OCI-LY7 (cell line): Measurements from ENCODE around the gene XPA. TPM values are rescaled to one million over a fixed set of nuclear protein-coding genes. Genes with fewer than 3 reads are reported as not detected.

ENCODE experiments used
- BruUV-seq: library from RNA; stranded (reverse); fragments of 400-500 nt; replicated peaks from 2 replicates; lab custom pipeline; 2021; lab: Mats Ljungman, UMichigan
- CTCF ChIA-PET: fragments of 300-600 bp; sonication (Branson Sonifier 250); formaldehyde crosslinking; loops from one replicate; lab custom pipeline; 2022; ENCODE audit warnings: antibody characterized with exemption; ENCODE audit not compliant: unreplicated experiment; lab: Charles Lee
- POLR2A ChIA-PET: fragments of 300-600 bp; sonication (Branson Sonifier 250); formaldehyde crosslinking; loops from one replicate; lab custom pipeline; 2022; ENCODE audit warnings: antibody characterized with exemption; lab: Charles Lee
- DNase-seq: peaks from one replicate; pipeline ENCODE4 v3.0.0-alpha.2; 2015; ENCODE audit warnings: low spot score
- H2AFZ ChIP-seq: fragments of 200-600 bp; sonication (generic), shearing (Covaris generic); 2 replicates; pipeline ENCODE4 v1.6.1; 2014; ENCODE audit warnings: mild to moderate bottlenecking, antibody characterized with exemption, low read length, moderate library complexity
- H3K27ac ChIP-seq: fragments of 200-600 bp; sonication (generic); 2 replicates; pipeline ENCODE4 v1.5.1; 2014; ENCODE audit warnings: mixed run types, low read depth, mild to moderate bottlenecking, moderate library complexity, low read length, inconsistent platforms; ENCODE audit not compliant: poor library complexity, severe bottlenecking
- H3K36me3 ChIP-seq: fragments of 200-600 bp; sonication (generic); 2 replicates; pipeline ENCODE4 v1.6.1; 2014; ENCODE audit warnings: mild to moderate bottlenecking, antibody characterized with exemption, low read length, moderate library complexity, mixed read lengths; ENCODE audit not compliant: insufficient read depth
- H3K4me1 ChIP-seq: fragments of 200-600 bp; sonication (generic); 2 replicates; pipeline ENCODE4 v1.5.1; 2014; ENCODE audit warnings: mild to moderate bottlenecking, low read length; ENCODE audit not compliant: insufficient read depth, poor library complexity, severe bottlenecking
- H3K4me2 ChIP-seq: fragments of 200-600 bp; sonication (generic); 2 replicates; pipeline ENCODE4 v1.6.1; 2014; ENCODE audit warnings: mild to moderate bottlenecking, low read length
- H3K4me3 ChIP-seq: fragments of 200-600 bp; sonication (generic); 2 replicates; pipeline ENCODE4 v1.5.1; 2014; ENCODE audit warnings: mild to moderate bottlenecking, low read depth, low read length; ENCODE audit not compliant: poor library complexity, severe bottlenecking
- H3K79me2 ChIP-seq: fragments of 200-600 bp; sonication (generic); 2 replicates; pipeline ENCODE4 v1.6.1; 2016; ENCODE audit warnings: low read depth, mild to moderate bottlenecking, low read length, moderate library complexity, mixed read lengths; ENCODE audit not compliant: insufficient read depth
- H3K9me2 ChIP-seq: fragments of 200-600 bp; sonication (generic); 2 replicates; pipeline ENCODE4 v1.6.1; 2016; ENCODE audit warnings: mild to moderate bottlenecking, low read length, mixed read lengths; ENCODE audit not compliant: insufficient read depth
- H3K9me3 ChIP-seq: fragments of 200-600 bp; sonication (generic); 2 replicates; pipeline ENCODE4 v1.6.1; 2014; ENCODE audit warnings: mild to moderate bottlenecking, mixed run types, low read length, mixed read lengths
- H4K20me1 ChIP-seq: fragments of 200-600 bp; sonication (generic); 2 replicates; pipeline ENCODE4 v1.6.1; 2014; ENCODE audit warnings: mild to moderate bottlenecking, antibody characterized with exemption, low read length, moderate library complexity, mixed read lengths; ENCODE audit not compliant: insufficient read depth
- EZH2phosphoT487 ChIP-seq: fragments of 200-600 bp; sonication (generic); IDR thresholded peaks from 2 replicates; pipeline ENCODE4 v1.6.1; 2018; ENCODE audit warnings: low read depth, borderline replicate concordance, mild to moderate bottlenecking, mixed run types, antibody characterized with exemption, low read length, moderate library complexity, mixed read lengths
- intact Hi-C: fragments of 100-400 bp; cut with micrococcal nuclease; formaldehyde crosslinking; loops from one replicate; pipeline ENCODE4 v1.10.0; 2022; ENCODE audit not compliant: unreplicated experiment
- total RNA-seq, 2 experiments: library from RNA; depleted of rRNA in 1 of 2; stranded (reverse); fragments of >200 nt in 1 of 2; shearing (Covaris generic) in 1 of 2; gene quantifications; 2 replicates each; pipeline ENCODE4 v1.2.3, GENCODE V29; 2014 to 2022
- TF ChIP-seq, protein P1 (sequence below): fragments of 200-600 bp; sonication (generic); conservative IDR thresholded peaks from 2 replicates; pipeline ENCODE4 v1.5.1; 2014; ENCODE audit warnings: mild to moderate bottlenecking, antibody characterized with exemption, low read length, moderate library complexity, mixed read lengths

The XPA gene
- total RNA-seq, 2 experiments from 2014 or later, result 15.7 to 15.8 TPM

DNA sequence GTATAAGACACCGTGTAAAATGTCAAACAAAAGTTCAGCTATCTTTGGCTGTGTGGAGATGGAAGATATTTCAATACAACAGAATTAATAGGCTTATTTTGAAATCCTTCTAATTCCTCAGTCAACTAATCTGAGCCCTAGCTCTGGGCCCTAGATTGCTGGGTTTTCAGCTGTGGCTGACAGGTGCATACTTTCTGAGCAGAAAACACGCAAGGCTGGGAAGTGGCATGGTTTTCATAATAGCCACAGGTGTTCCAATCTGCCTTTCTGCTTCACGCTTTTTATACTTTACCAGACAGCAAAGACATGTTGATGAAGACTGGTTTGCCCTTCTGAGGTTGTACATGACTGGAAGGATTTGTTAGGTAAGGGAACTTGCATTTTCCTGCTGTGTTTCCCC is 20.7 kb upstream of the XPA start:
- POLR2A ChIA-PET, result no interaction called here
- intact Hi-C loops, result no loop called here

DNA sequence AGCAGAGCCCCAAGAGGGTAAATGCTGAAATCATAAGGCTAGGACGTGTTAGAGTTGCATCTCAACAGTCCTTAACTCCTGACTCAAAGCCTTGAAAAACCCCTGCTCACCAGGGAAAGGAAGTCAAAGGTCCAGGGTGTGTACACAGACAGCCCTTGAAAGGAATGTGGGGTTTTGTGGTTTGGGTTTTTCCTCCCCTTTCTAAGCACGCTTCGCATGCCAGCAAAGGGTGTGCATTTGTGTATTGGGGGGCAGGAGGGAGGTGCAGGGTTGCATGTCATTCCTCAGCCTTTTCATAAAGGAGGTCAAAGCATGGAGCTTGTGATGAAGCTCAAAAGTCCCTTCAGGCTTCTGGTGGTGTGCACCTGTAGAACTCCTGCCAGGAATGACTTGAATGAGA is 17.3 kb upstream of the XPA start:
- intact Hi-C loops, result no loop called here
- no peaks in the 10 kb centered on the region for H3K9me2 ChIP-seq
- H4K20me1 ChIP-seq, result no peaks in the 10 kb centered on the region
- H3K79me2 ChIP-seq, result no peaks in the 10 kb centered on the region
- no peak for DNase-seq
- no peaks in the 10 kb centered on the region for H3K9me3 ChIP-seq
- no peaks in the 10 kb centered on the region for H3K36me3 ChIP-seq
- no peak overlapping the region for H3K4me3 ChIP-seq
- no peak overlapping the region for H3K27ac ChIP-seq
- ChIA-PET CTCF (no interaction called here), POLR2A (no interaction called here)
- no peak for TF ChIP-seq EZH2phosphoT487
- TF ChIP-seq, protein P1, sequence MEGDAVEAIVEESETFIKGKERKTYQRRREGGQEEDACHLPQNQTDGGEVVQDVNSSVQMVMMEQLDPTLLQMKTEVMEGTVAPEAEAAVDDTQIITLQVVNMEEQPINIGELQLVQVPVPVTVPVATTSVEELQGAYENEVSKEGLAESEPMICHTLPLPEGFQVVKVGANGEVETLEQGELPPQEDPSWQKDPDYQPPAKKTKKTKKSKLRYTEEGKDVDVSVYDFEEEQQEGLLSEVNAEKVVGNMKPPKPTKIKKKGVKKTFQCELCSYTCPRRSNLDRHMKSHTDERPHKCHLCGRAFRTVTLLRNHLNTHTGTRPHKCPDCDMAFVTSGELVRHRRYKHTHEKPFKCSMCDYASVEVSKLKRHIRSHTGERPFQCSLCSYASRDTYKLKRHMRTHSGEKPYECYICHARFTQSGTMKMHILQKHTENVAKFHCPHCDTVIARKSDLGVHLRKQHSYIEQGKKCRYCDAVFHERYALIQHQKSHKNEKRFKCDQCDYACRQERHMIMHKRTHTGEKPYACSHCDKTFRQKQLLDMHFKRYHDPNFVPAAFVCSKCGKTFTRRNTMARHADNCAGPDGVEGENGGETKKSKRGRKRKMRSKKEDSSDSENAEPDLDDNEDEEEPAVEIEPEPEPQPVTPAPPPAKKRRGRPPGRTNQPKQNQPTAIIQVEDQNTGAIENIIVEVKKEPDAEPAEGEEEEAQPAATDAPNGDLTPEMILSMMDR, result no peak
- H3K4me1 ChIP-seq, result no peaks in the 10 kb centered on the region
- no TSS peak for BruUV-seq
- H2AFZ ChIP-seq, result no peak overlapping the region
- no peak overlapping the region for H3K4me2 ChIP-seq

More for the DNA sequence above, 20.7 kb upstream of the XPA start:
- Histone ChIP-seq H3K36me3 (no peaks in the 10 kb centered on the region), H3K4me1 (no peaks in the 10 kb centered on the region), H3K79me2 (no peaks in the 10 kb centered on the region), H3K9me2 (no peaks in the 10 kb centered on the region), H2AFZ (no peak overlapping the region), H3K4me3 (no peak overlapping the region), H4K20me1 (no peaks in the 10 kb centered on the region), H3K4me2 (no peak overlapping the region), H3K9me3 (no peaks in the 10 kb centered on the region), H3K27ac (no peak overlapping the region)
- CTCF ChIA-PET, result no interaction called here
- no peak for DNase-seq
- no peak for TF ChIP-seq EZH2phosphoT487
- TF ChIP-seq, protein P1, result no peak
- no TSS peak for BruUV-seq

DNA sequence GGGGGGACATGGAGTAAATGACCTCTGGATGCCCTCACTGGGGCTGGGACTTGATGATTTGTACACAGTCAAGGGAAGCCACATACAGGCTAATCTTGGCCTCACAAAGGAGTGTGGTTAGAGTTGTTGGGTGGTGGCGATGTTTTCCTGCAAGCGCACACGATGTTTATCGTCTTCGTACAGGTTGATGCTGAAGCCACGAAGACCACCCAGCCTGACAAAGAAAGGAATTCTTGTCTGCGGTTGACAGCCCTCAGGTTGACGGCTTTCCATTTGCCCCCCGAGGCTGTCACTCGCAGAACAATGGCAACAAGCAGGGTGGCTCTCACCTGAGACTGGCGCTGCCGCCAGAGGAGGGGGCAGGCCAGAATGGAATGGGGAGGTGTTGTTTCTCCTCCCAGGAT is 14.1 kb upstream of the XPA start:
- ChIA-PET CTCF (no interaction called here), POLR2A (no interaction called here)
- no TSS peak for BruUV-seq
- Histone ChIP-seq H3K4me2 (no peak overlapping the region), H3K79me2 (no peaks in the 10 kb centered on the region), H4K20me1 (no peaks in the 10 kb centered on the region), H3K27ac (no peak overlapping the region), H3K9me3 (no peaks in the 10 kb centered on the region), H3K4me1 (no peaks in the 10 kb centered on the region), H2AFZ (no peak overlapping the region), H3K4me3 (no peak overlapping the region), H3K9me2 (no peaks in the 10 kb centered on the region), H3K36me3 (no peaks in the 10 kb centered on the region)
- no peak for DNase-seq
- TF ChIP-seq EZH2phosphoT487, result no peak
- TF ChIP-seq, protein P1, result no peak
- intact Hi-C loops, result no loop called here
